ENCODE measurements around the gene GLB1L. TPM values are rescaled to one million over a fixed set of nuclear protein-coding genes. Genes with fewer than 3 reads are reported as not detected.

GLB1L gene
- polyA plus RNA-seq, 1 experiment: 9.5 TPM

- ChIA-PET POLR2A (no interaction called here), CTCF (interaction anchor here (20.1 kb wide), 1 partner anchor 23 kb away, joined by 403 read pairs; no protein-coding TSS in a partner anchor)
- Histone ChIP-seq H3K4me3 (ENCODE audit: low read depth, low read length) (no peak overlapping the region), H3K27me3 (ENCODE audit: control insufficient read depth, insufficient read depth, low read length) (no peaks in the 10 kb centered on the region; the same call in 1 of the 2 replicates), H3K36me3 (ENCODE audit: control insufficient read depth, insufficient read depth, low read length) (no peaks in the 10 kb centered on the region)
- DNase-seq (ENCODE audit: low read depth): no peak
- TF ChIP-seq, protein P1, sequence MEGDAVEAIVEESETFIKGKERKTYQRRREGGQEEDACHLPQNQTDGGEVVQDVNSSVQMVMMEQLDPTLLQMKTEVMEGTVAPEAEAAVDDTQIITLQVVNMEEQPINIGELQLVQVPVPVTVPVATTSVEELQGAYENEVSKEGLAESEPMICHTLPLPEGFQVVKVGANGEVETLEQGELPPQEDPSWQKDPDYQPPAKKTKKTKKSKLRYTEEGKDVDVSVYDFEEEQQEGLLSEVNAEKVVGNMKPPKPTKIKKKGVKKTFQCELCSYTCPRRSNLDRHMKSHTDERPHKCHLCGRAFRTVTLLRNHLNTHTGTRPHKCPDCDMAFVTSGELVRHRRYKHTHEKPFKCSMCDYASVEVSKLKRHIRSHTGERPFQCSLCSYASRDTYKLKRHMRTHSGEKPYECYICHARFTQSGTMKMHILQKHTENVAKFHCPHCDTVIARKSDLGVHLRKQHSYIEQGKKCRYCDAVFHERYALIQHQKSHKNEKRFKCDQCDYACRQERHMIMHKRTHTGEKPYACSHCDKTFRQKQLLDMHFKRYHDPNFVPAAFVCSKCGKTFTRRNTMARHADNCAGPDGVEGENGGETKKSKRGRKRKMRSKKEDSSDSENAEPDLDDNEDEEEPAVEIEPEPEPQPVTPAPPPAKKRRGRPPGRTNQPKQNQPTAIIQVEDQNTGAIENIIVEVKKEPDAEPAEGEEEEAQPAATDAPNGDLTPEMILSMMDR (IDR thresholded peaks at IDR 0.05; ENCODE audit: insufficient read depth, low read depth, low read length): no peak
Measured at GRCh38 chr2:219272356-219272755, 27.1 kb upstream of the GLB1L start.

GRCh38 chr2:219271021-219271420 lies 25.8 kb upstream of the GLB1L start:
- POLR2A ChIA-PET: no interaction called here
- no peak for DNase-seq (ENCODE audit: low read depth)
- Histone ChIP-seq H3K4me3 (ENCODE audit: low read depth, low read length) (no peak overlapping the region), H3K36me3 (ENCODE audit: control insufficient read depth, insufficient read depth, low read length) (no peaks in the 10 kb centered on the region), H3K27me3 (ENCODE audit: control insufficient read depth, insufficient read depth, low read length) (peaks cover 1% of the 10 kb centered on the region)
- CTCF ChIA-PET: interaction anchor here (20.1 kb wide), 1 partner anchor 24 kb away, joined by 403 read pairs; no protein-coding TSS in a partner anchor
- TF ChIP-seq, protein P1 (IDR thresholded peaks at IDR 0.05; ENCODE audit: insufficient read depth, low read depth, low read length): no peak

- no peak overlapping the region for H3K4me3 ChIP-seq (ENCODE audit: low read depth, low read length)
- no peaks in the 10 kb centered on the region for H3K36me3 ChIP-seq (ENCODE audit: control insufficient read depth, insufficient read depth, low read length)
- CTCF ChIA-PET: interaction anchor here (2.0 kb wide), 1 partner anchor 8 kb away, joined by 11 read pairs; the partner anchor contains the start of gene DNAJB2
- H3K27me3 ChIP-seq (ENCODE audit: control insufficient read depth, insufficient read depth, low read length): peaks cover 1% of the 10 kb centered on the region
- TF ChIP-seq, protein P1 (IDR thresholded peaks at IDR 0.05; ENCODE audit: insufficient read depth, low read depth, low read length): no peak
- POLR2A ChIA-PET: no interaction called here
- DNase-seq (ENCODE audit: low read depth): no peak
Measured at GRCh38 chr2:219270055-219270372, 24.8 kb upstream of the GLB1L start.

- POLR2A ChIA-PET: no interaction called here
Measured at GRCh38 chr2:219269362-219270054, 24.3 kb upstream of the GLB1L start.

GRCh38 chr2:219268294-219268693 lies 23.1 kb upstream of the GLB1L start:
- peaks cover 3% of the 10 kb centered on the region for H3K27me3 ChIP-seq (ENCODE audit: control insufficient read depth, insufficient read depth, low read length)
- POLR2A ChIA-PET: no interaction called here
- H3K36me3 ChIP-seq (ENCODE audit: control insufficient read depth, insufficient read depth, low read length): no peaks in the 10 kb centered on the region
- TF ChIP-seq, protein P1 (IDR thresholded peaks at IDR 0.05; ENCODE audit: insufficient read depth, low read depth, low read length): no peak
- H3K4me3 ChIP-seq (ENCODE audit: low read depth, low read length): no peak overlapping the region
- no peak for DNase-seq (ENCODE audit: low read depth)
- CTCF ChIA-PET: interaction anchor here (1.5 to 2.0 kb wide), 3 partner anchors 9 to 10 kb away, joined by 4 to 11 read pairs (median 5); partner anchors contain the start of gene DNAJB2

More at GRCh38 chr2:219269362-219270054, 24.3 kb upstream of the GLB1L start:
- Histone ChIP-seq H3K36me3 (ENCODE audit: control insufficient read depth, insufficient read depth, low read length) (no peaks in the 10 kb centered on the region), H3K4me3 (ENCODE audit: low read depth, low read length) (no peak overlapping the region), H3K27me3 (ENCODE audit: control insufficient read depth, insufficient read depth, low read length) (peaks cover 1% of the 10 kb centered on the region)
- CTCF ChIA-PET: interaction anchor here (2.0 kb wide), 1 partner anchor 9 kb away, joined by 11 read pairs; the partner anchor contains the start of gene DNAJB2
- no peak for DNase-seq (ENCODE audit: low read depth)
- TF ChIP-seq, protein P1 (IDR thresholded peaks at IDR 0.05; ENCODE audit: insufficient read depth, low read depth, low read length): no peak
